ENCODE results near the gene VRK2.
"Not testable (repeated sequence)": the region's sequence is repeated elsewhere in the genome, so short reads cannot be mapped to it uniquely, and the experiment has no call there.

The VRK2 gene

GRCh38 chr2:58055033-58055786 is 8.6 kb downstream of the VRK2 start:
- no peak for DNase-seq

GRCh38 chr2:58056192-58056916 is 9.7 kb downstream of the VRK2 start:
- DNase-seq, result no peak

GRCh38 chr2:58057707-58058530 is 11.3 kb downstream of the VRK2 start:
- DNase-seq, result no peak

GRCh38 chr2:58063641-58064040 is 17.0 kb downstream of the VRK2 start:
- DNase-seq, result no peak

GRCh38 chr2:58064086-58064485 is 17.5 kb downstream of the VRK2 start:
- no peak for DNase-seq

- DNase-seq, result no peak
Measured at GRCh38 chr2:58065248-58065647, 18.6 kb downstream of the VRK2 start.

GRCh38 chr2:58067001-58067400 is 20.4 kb downstream of the VRK2 start:
- no peak for DNase-seq

- no peak for DNase-seq
Measured at GRCh38 chr2:58070765-58071164, 24.2 kb downstream of the VRK2 start.

GRCh38 chr2:58072102-58072501 is 25.5 kb downstream of the VRK2 start:
- no peak for DNase-seq

- DNase-seq, result no peak
Measured at GRCh38 chr2:58073008-58073407, 26.4 kb downstream of the VRK2 start.

GRCh38 chr2:58073751-58074150 is 27.1 kb downstream of the VRK2 start:
- DNase-seq, result no peak

GRCh38 chr2:58081000-58081399 is 34.4 kb downstream of the VRK2 start:
- DNase-seq, result no peak

GRCh38 chr2:58089081-58089480 is 42.5 kb downstream of the VRK2 start:
- no peak for DNase-seq

- DNase-seq, result not testable (repeated sequence)
Measured at GRCh38 chr2:58092772-58093171, 46.2 kb downstream of the VRK2 start.

GRCh38 chr2:58097025-58097424 is 50.4 kb downstream of the VRK2 start:
- no peak for DNase-seq

GRCh38 chr2:58098254-58099095 is 51.9 kb downstream of the VRK2 start:
- no peak for DNase-seq

GRCh38 chr2:58099096-58099769 is 52.6 kb downstream of the VRK2 start:
- DNase-seq, result no peak

- DNase-seq, result no peak
Measured at GRCh38 chr2:58101500-58101899, 54.9 kb downstream of the VRK2 start.

- no peak for DNase-seq
Measured at GRCh38 chr2:58106896-58107295, 60.3 kb downstream of the VRK2 start.

- peak; percentile 51 for DNase-seq
Measured at GRCh38 chr2:58107803-58108710, 61.5 kb downstream of the VRK2 start.

- DNase-seq, result no peak
Measured at GRCh38 chr2:58109481-58109880, 62.9 kb downstream of the VRK2 start.

Data from CD4-positive, alpha-beta T cell treated with Interleukin-15 for 1 hour (primary cell).